Bronchial epithelial cell (primary cell): Measurements from ENCODE around the gene NEB. TPM values are rescaled to one million over a fixed set of nuclear protein-coding genes. Genes with fewer than 3 reads are reported as not detected.
"Not testable (repeated sequence)": the region's sequence is repeated elsewhere in the genome, so short reads cannot be mapped to it uniquely, and the experiment has no call there.

Experiments used
- DNase-seq: peaks from one replicate; pipeline ENCODE4 v3.0.0-alpha.2; 2010; ENCODE audit warnings: low read depth
- FAIRE-seq: peaks from 2 replicates; lab custom pipeline; 2011; peaks lifted over from hg19 to GRCh38; lab: Jason Lieb, UNC
- H3K27me3 ChIP-seq: 2 replicates; pipeline ENCODE4 v1.5.1; 2011; ENCODE audit warnings: low read length; ENCODE audit not compliant: control insufficient read depth, insufficient read depth
- H3K36me3 ChIP-seq: 2 replicates; pipeline ENCODE4 v1.5.1; 2011; ENCODE audit warnings: low read length; ENCODE audit not compliant: control insufficient read depth, insufficient read depth
- H3K4me3 ChIP-seq: 2 replicates; pipeline ENCODE4 v1.5.1; 2011; ENCODE audit warnings: mild to moderate bottlenecking, low read depth, low read length, control low read depth
- CTCF ChIP-seq: IDR thresholded peaks from 2 replicates; pipeline ENCODE4 v1.5.1; 2011; ENCODE audit warnings: mild to moderate bottlenecking, moderate library complexity, low read length, control low read depth, inconsistent platforms; ENCODE audit not compliant: insufficient read depth, severe bottlenecking
- total RNA-seq: library from RNA; depleted of rRNA; stranded (reverse); fragments of >200 nt; gene quantifications from 2 replicates; pipeline ENCODE4 v1.2.1, GENCODE V29; 2014

NEB gene
- total RNA-seq, 1 donor from 2014 or later, result 0.26 TPM

- FAIRE-seq, result no peak
- no peak overlapping the region for H3K4me3 ChIP-seq
- H3K36me3 ChIP-seq, result no peaks in the 10 kb centered on the region
- no peak for TF ChIP-seq CTCF
- DNase-seq, result no peak
- no peaks in the 10 kb centered on the region for H3K27me3 ChIP-seq
Measured at GRCh38 chr2:151757861-151758260, 23.6 kb upstream of the NEB start.

GRCh38 chr2:151756820-151757219 is 22.5 kb upstream of the NEB start:
- no peaks in the 10 kb centered on the region for H3K27me3 ChIP-seq
- DNase-seq (no peak), FAIRE-seq (no peak)
- TF ChIP-seq CTCF, result no peak
- no peaks in the 10 kb centered on the region for H3K36me3 ChIP-seq
- H3K4me3 ChIP-seq, result no peak overlapping the region

- no peak for TF ChIP-seq CTCF
- Histone ChIP-seq H3K4me3 (no peak overlapping the region), H3K36me3 (no peaks in the 10 kb centered on the region), H3K27me3 (no peaks in the 10 kb centered on the region)
- no peak for DNase-seq
- FAIRE-seq, result no peak
Measured at GRCh38 chr2:151754253-151754897, 20.1 kb upstream of the NEB start.

- Histone ChIP-seq H3K27me3 (no peaks in the 10 kb centered on the region), H3K4me3 (no peak overlapping the region), H3K36me3 (no peaks in the 10 kb centered on the region)
- TF ChIP-seq CTCF, result no peak
- DNase-seq (no peak), FAIRE-seq (no peak)
Measured at GRCh38 chr2:151753540-151753939, 19.3 kb upstream of the NEB start.

GRCh38 chr2:151745261-151745660 is 11.0 kb upstream of the NEB start:
- DNase-seq, FAIRE-seq, H3K36me3 ChIP-seq, H3K27me3 ChIP-seq, H3K4me3 ChIP-seq: not testable (repeated sequence)

- peak; percentile 67 for DNase-seq
- Histone ChIP-seq H3K27me3 (no peaks in the 10 kb centered on the region), H3K4me3 (no peak overlapping the region), H3K36me3 (no peaks in the 10 kb centered on the region)
- no peak for TF ChIP-seq CTCF
- no peak for FAIRE-seq
Measured at GRCh38 chr2:151730262-151730975, 3.9 kb downstream of the NEB start.
